Panc1 (cell line): Measurements from ENCODE around the gene TMPRSS6. TPM values are rescaled to one million over a fixed set of nuclear protein-coding genes. Genes with fewer than 3 reads are reported as not detected.

ENCODE experiments used
- ATAC-seq: fragments of 200-7000 bp; cut with Tn5 transposase; 2 replicates; pipeline ENCODE4 v1.9.1; 2020; ENCODE audit warnings: mild to moderate bottlenecking, moderate library complexity
- BruUV-seq: library from RNA; stranded (reverse); fragments of 400-500 nt; replicated peaks from 2 replicates; lab custom pipeline; 2021; lab: Mats Ljungman, UMichigan
- CTCF ChIA-PET: fragments of 300-600 bp; sonication (Branson Sonifier 250); formaldehyde crosslinking; loops from one replicate; lab custom pipeline; 2022; ENCODE audit warnings: antibody characterized with exemption; lab: Charles Lee
- POLR2A ChIA-PET: fragments of 300-600 bp; sonication (Branson Sonifier 250); formaldehyde crosslinking; loops from one replicate; lab custom pipeline; 2022; ENCODE audit warnings: antibody characterized with exemption; lab: Charles Lee
- DNase-seq: peaks from one replicate; pipeline ENCODE4 v3.0.0-alpha.2; 2010; ENCODE audit warnings: low read depth, low spot score
- H3K27ac ChIP-seq: 2 replicates; pipeline ENCODE4 v1.5.1; 2011; ENCODE audit warnings: mild to moderate bottlenecking, low read length, inconsistent platforms
- H3K27me3 ChIP-seq: fragments of 200-500 bp; sonication (Bioruptor generic); 2 replicates; pipeline ENCODE4 v1.6.0; 2014; ENCODE audit warnings: low read length, inconsistent platforms; ENCODE audit not compliant: control insufficient read depth, insufficient read depth
- H3K36me3 ChIP-seq: fragments of 200-500 bp; sonication (Bioruptor generic); 2 replicates; pipeline ENCODE4 v1.5.1; 2014; ENCODE audit warnings: inconsistent platforms, mild to moderate bottlenecking, low read length, moderate library complexity; ENCODE audit not compliant: control insufficient read depth, insufficient read depth
- H3K4me1 ChIP-seq: 2 replicates; pipeline ENCODE4 v1.5.1; 2011; ENCODE audit warnings: inconsistent platforms, mild to moderate bottlenecking, low read length, moderate library complexity; ENCODE audit not compliant: control insufficient read depth, insufficient read depth
- H3K4me3 ChIP-seq, 2 experiments: 2 replicates each; pipeline ENCODE4 v1.5.1; 2011 to 2012; ENCODE audit warnings: low read depth in 2 of 2, low read length in 2 of 2, mild to moderate bottlenecking in 2 of 2, inconsistent platforms in 1 of 2, moderate library complexity in 1 of 2
- H3K9me3 ChIP-seq: fragments of 200-500 bp; sonication (Bioruptor generic); 2 replicates; pipeline ENCODE4 v1.5.1; 2014; ENCODE audit warnings: low read depth, mild to moderate bottlenecking, inconsistent platforms, low read length, moderate library complexity; ENCODE audit not compliant: control insufficient read depth, insufficient read depth
- CTCF ChIP-seq: fragments of 450-650 bp; IDR thresholded peaks from 2 replicates; pipeline ENCODE4 v1.5.1; 2017; ENCODE audit warnings: mild to moderate bottlenecking
- POLR2AphosphoS5 ChIP-seq: IDR thresholded peaks from 2 replicates; pipeline ENCODE4 v1.6.1; 2012; ENCODE audit warnings: mild to moderate bottlenecking, low read depth, low read length, moderate library complexity
- REST ChIP-seq, 2 experiments: IDR thresholded peaks; 2 replicates each; pipeline ENCODE4 v1.6.1; 2011 to 2012; ENCODE audit warnings: low read depth in 2 of 2, control low read depth in 1 of 2, low read length in 1 of 2, mild to moderate bottlenecking in 1 of 2, moderate library complexity in 1 of 2; ENCODE audit not compliant: insufficient read depth in 1 of 2
- SIN3A ChIP-seq: IDR thresholded peaks from 2 replicates; pipeline ENCODE4 v1.6.1; 2012; ENCODE audit warnings: low read depth, mild to moderate bottlenecking, low read length, moderate library complexity, borderline replicate concordance; ENCODE audit not compliant: insufficient read depth
- TCF7L2 ChIP-seq: IDR thresholded peaks from 2 replicates; pipeline ENCODE4 v1.6.1; 2011; ENCODE audit warnings: mild to moderate bottlenecking, low read depth, low read length, inconsistent platforms
- in situ Hi-C: cut with HindIII; loops from 2 replicates; pipeline ENCODE4 v1.10.0; 2016; ENCODE audit warnings: low sequenced_read_pairs, low pct_unique_long_range_greater_than_20kb
- intact Hi-C: fragments of 100-400 bp; cut with micrococcal nuclease; formaldehyde crosslinking; loops from one replicate; pipeline ENCODE4 v1.10.0; 2022; ENCODE audit not compliant: unreplicated experiment
- total RNA-seq: library from RNA; stranded (reverse); gene quantifications from one replicate; pipeline ENCODE4 v1.2.1, GENCODE V29; 2021; ENCODE audit not compliant: unreplicated experiment

TMPRSS6 gene
- total RNA-seq, 1 experiment from 2014 or later: not detected

GRCh38 chr22:37088750-37089408 is 20.6 kb downstream of the TMPRSS6 start:
- no peak overlapping the region for H3K27ac ChIP-seq
- in situ Hi-C loops: no loop called here
- H3K36me3 ChIP-seq: no peaks in the 10 kb centered on the region
- ChIA-PET POLR2A (interaction anchor here (0.6 kb wide), 2 partner anchors 378 to 544 kb away, joined by 3 to 7 read pairs; no protein-coding TSS in a partner anchor), CTCF (interaction anchor here (0.6 kb wide), 1 partner anchor 328 kb away, joined by 6 read pairs; no protein-coding TSS in a partner anchor)
- no peaks in the 10 kb centered on the region for H3K9me3 ChIP-seq
- intact Hi-C loops: no loop called here
- H3K4me3 ChIP-seq: no peak overlapping the region
- DNase-seq (no peak), ATAC-seq (no peak)
- H3K27me3 ChIP-seq: no peaks in the 10 kb centered on the region
- no peaks in the 10 kb centered on the region for H3K4me1 ChIP-seq
- no peak for TF ChIP-seq CTCF
- no peak for TF ChIP-seq POLR2AphosphoS5
- TF ChIP-seq TCF7L2: no peak
- TF ChIP-seq REST (IDR thresholded peaks at IDR 0.05; ENCODE audit: insufficient read depth in 1 of 2, low read depth in 2 of 2, low read length in 1 of 2): no peak
- TF ChIP-seq SIN3A: no peak
- BruUV-seq: no TSS peak

GRCh38 chr22:37088108-37088605 is 21.4 kb downstream of the TMPRSS6 start:
- CTCF ChIA-PET: no interaction called here
- H3K27me3 ChIP-seq: no peaks in the 10 kb centered on the region
- no peaks in the 10 kb centered on the region for H3K9me3 ChIP-seq
- H3K36me3 ChIP-seq: no peaks in the 10 kb centered on the region
- in situ Hi-C loops: no loop called here
- ATAC-seq (no peak), DNase-seq (no peak)
- no TSS peak for BruUV-seq
- no peaks in the 10 kb centered on the region for H3K4me1 ChIP-seq
- POLR2A ChIA-PET: no interaction called here
- no peak for TF ChIP-seq CTCF
- TF ChIP-seq POLR2AphosphoS5: no peak
- TF ChIP-seq TCF7L2: no peak
- TF ChIP-seq REST (IDR thresholded peaks at IDR 0.05; ENCODE audit: insufficient read depth in 1 of 2, low read depth in 2 of 2, low read length in 1 of 2): no peak
- TF ChIP-seq SIN3A: no peak
- H3K4me3 ChIP-seq: no peak overlapping the region
- intact Hi-C loops: no loop called here
- no peak overlapping the region for H3K27ac ChIP-seq
